ENCODE measurements around the gene SH3BGR.

GRCh38 chr21:39561140-39561539 lies 109.4 kb downstream of the SH3BGR start:
- TF ChIP-seq CTCF (conservative IDR thresholded peaks at IDR 0.05; ENCODE audit: low read length) (no peak), EZH2phosphoT487 (IDR thresholded peaks at IDR 0.05; ENCODE audit: borderline replicate concordance) (no peak)
